ENCODE data around the gene FOXL3.
"Not testable (repeated sequence)": the region's sequence is repeated elsewhere in the genome, so short reads cannot be mapped to it uniquely, and the experiment has no call there.

The FOXL3 gene

GRCh38 chr7:295155-296154 is 5.5 kb downstream of the FOXL3 start:
- no peak overlapping the region for H3K9ac ChIP-seq (ENCODE audit: insufficient read length)
- no peaks in the 10 kb centered on the region for H3K36me3 ChIP-seq (ENCODE audit: insufficient read depth, low read length)
- H3K27ac ChIP-seq = no peak overlapping the region
- H3K9me3 ChIP-seq (ENCODE audit: low read depth, low read length) = no peaks in the 10 kb centered on the region
- no peak for TF ChIP-seq POLR2AphosphoS5 (IDR thresholded peaks at IDR 0.05; ENCODE audit: borderline replicate concordance, low read depth, low read length)
- no peak for TF ChIP-seq EZH2 (IDR thresholded peaks at IDR 0.05)
- TF ChIP-seq FOXP2 (optimal IDR thresholded peaks at IDR 0.05; ENCODE audit: control extremely low read depth, extremely low read length, insufficient read depth) = no peak
- no peak overlapping the region for H3K4me3 ChIP-seq
- no peak for DNase-seq (ENCODE audit: low read depth, low spot score)

- H3K9ac ChIP-seq (ENCODE audit: insufficient read length) = no peak overlapping the region
- H3K36me3 ChIP-seq (ENCODE audit: insufficient read depth, low read length) = no peaks in the 10 kb centered on the region
- no peak overlapping the region for H3K27ac ChIP-seq
- TF ChIP-seq FOXP2 (optimal IDR thresholded peaks at IDR 0.05; ENCODE audit: control extremely low read depth, extremely low read length, insufficient read depth) (no peak), EZH2 (IDR thresholded peaks at IDR 0.05) (no peak), POLR2AphosphoS5 (IDR thresholded peaks at IDR 0.05; ENCODE audit: borderline replicate concordance, low read depth, low read length) (no peak)
- DNase-seq (ENCODE audit: low read depth, low spot score) = no peak
- H3K9me3 ChIP-seq (ENCODE audit: low read depth, low read length) = no peaks in the 10 kb centered on the region
- no peak overlapping the region for H3K4me3 ChIP-seq
Measured at GRCh38 chr7:296373-296945, 6.5 kb downstream of the FOXL3 start.

- not testable (repeated sequence) for H3K27ac ChIP-seq; H3K36me3 ChIP-seq (ENCODE audit: insufficient read depth, low read length); H3K9ac ChIP-seq (ENCODE audit: insufficient read length); DNase-seq (ENCODE audit: low read depth, low spot score); H3K4me3 ChIP-seq; H3K9me3 ChIP-seq (ENCODE audit: low read depth, low read length)
Measured at GRCh38 chr7:297141-297540, 7.2 kb downstream of the FOXL3 start.

DNA sequence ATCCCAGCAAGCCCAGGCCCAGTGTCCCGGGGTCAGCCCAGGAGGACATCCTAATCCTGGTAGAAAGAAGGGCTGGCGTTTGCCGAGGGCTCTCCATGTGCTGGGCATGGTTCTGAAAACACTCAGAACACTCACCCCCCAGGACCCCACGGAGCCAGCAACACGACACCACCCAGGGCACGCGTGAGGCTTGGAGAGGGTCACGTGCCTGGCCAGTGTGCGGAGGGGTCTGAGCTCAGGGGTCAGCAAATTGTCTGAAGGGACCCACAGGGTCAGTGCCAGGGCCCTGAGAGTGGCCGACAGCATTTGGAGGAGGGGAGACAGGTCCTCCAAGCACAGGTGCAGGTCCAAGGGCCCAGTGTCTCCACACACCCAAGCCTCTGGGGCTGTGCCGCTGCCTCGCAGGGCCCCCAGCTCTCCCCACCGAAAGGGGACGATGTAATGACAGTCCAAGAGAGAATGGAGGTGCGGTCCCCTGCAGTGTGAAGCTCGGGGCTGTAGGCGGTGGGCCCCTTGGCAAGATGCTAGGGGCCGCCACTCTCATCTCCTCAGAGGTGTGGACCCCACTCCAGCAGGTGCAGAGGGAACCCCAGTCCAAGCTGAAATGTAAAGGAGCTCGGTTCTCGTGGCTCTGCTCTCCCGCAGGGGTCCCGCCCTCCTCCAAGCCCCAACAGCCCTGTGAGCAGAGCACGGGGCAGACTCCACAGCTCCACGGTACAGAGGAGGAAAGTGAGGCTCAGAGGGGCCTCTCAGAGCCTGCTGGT is 7.8 kb downstream of the FOXL3 start:
- no peak overlapping the region for H3K27ac ChIP-seq
- DNase-seq (ENCODE audit: low read depth, low spot score) = no peak
- no peak for TF ChIP-seq FOXP2 (optimal IDR thresholded peaks at IDR 0.05; ENCODE audit: control extremely low read depth, extremely low read length, insufficient read depth)
- TF ChIP-seq POLR2AphosphoS5 (IDR thresholded peaks at IDR 0.05; ENCODE audit: borderline replicate concordance, low read depth, low read length) = no peak
- TF ChIP-seq EZH2 (IDR thresholded peaks at IDR 0.05) = no peak
- H3K9ac ChIP-seq (ENCODE audit: insufficient read length) = no peak overlapping the region
- no peaks in the 10 kb centered on the region for H3K9me3 ChIP-seq (ENCODE audit: low read depth, low read length)
- H3K36me3 ChIP-seq (ENCODE audit: insufficient read depth, low read length) = no peaks in the 10 kb centered on the region
- H3K4me3 ChIP-seq = no peak overlapping the region

DNA sequence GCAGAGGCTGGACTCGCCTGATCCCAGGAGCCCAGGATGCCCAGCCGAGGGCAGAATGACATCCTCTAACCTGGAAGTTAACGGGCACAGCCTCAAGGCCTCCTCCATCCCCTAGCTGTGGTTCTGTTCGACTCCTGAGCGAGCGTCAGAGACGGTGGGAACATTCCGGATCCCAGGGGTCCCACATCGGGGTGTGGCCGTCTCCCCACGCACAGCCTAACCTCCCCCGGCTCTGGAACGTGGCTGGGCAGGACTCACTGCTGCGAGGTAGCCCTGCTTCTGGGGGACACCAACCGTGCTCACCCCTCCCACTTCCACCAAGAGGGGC is 8.4 kb downstream of the FOXL3 start:
- no peak for TF ChIP-seq POLR2AphosphoS5 (IDR thresholded peaks at IDR 0.05; ENCODE audit: borderline replicate concordance, low read depth, low read length)
- TF ChIP-seq EZH2 (IDR thresholded peaks at IDR 0.05) = no peak
- TF ChIP-seq FOXP2 (optimal IDR thresholded peaks at IDR 0.05; ENCODE audit: control extremely low read depth, extremely low read length, insufficient read depth) = no peak
- no peak overlapping the region for H3K27ac ChIP-seq
- no peaks in the 10 kb centered on the region for H3K36me3 ChIP-seq (ENCODE audit: insufficient read depth, low read length)
- no peak overlapping the region for H3K9ac ChIP-seq (ENCODE audit: insufficient read length)
- no peak for DNase-seq (ENCODE audit: low read depth, low spot score)
- no peak overlapping the region for H3K4me3 ChIP-seq
- H3K9me3 ChIP-seq (ENCODE audit: low read depth, low read length) = no peaks in the 10 kb centered on the region

GRCh38 chr7:298743-299142 is 8.8 kb downstream of the FOXL3 start:
- H3K4me3 ChIP-seq = no peak overlapping the region
- no peak for DNase-seq (ENCODE audit: low read depth, low spot score)
- H3K36me3 ChIP-seq (ENCODE audit: insufficient read depth, low read length) = no peaks in the 10 kb centered on the region
- no peak overlapping the region for H3K27ac ChIP-seq
- TF ChIP-seq POLR2AphosphoS5 (IDR thresholded peaks at IDR 0.05; ENCODE audit: borderline replicate concordance, low read depth, low read length) = no peak
- TF ChIP-seq EZH2 (IDR thresholded peaks at IDR 0.05) = no peak
- H3K9ac ChIP-seq (ENCODE audit: insufficient read length) = no peak overlapping the region
- no peaks in the 10 kb centered on the region for H3K9me3 ChIP-seq (ENCODE audit: low read depth, low read length)

- no peak overlapping the region for H3K9ac ChIP-seq (ENCODE audit: insufficient read length)
- H3K4me3 ChIP-seq = no peak overlapping the region
- no peak overlapping the region for H3K27ac ChIP-seq
- TF ChIP-seq FOXP2 (optimal IDR thresholded peaks at IDR 0.05; ENCODE audit: control extremely low read depth, extremely low read length, insufficient read depth) = no peak
- DNase-seq (ENCODE audit: low read depth, low spot score) = no peak
- no peaks in the 10 kb centered on the region for H3K9me3 ChIP-seq (ENCODE audit: low read depth, low read length)
- H3K36me3 ChIP-seq (ENCODE audit: insufficient read depth, low read length) = no peaks in the 10 kb centered on the region
Measured at GRCh38 chr7:299169-299568, 9.2 kb downstream of the FOXL3 start.

DNA sequence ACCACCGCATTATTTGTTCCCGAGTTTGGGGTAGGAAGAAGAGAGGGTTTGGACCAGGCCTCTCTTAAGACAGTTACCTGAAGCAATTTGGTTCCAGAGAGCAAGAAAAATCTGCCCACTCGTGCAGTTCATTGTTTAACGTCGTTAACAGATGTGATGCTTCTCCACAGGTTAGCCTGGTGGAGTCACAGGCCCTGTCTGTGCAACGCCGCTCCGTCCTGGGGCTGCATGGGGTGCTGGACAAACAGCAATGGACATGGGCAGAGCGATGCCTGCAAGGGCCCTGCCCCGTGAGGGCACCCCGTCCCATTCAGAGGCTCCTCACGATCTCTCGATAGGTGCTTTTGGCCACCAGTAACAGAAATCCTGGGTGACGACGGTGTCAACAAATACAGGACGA is 9.7 kb downstream of the FOXL3 start:
- TF ChIP-seq EZH2 (IDR thresholded peaks at IDR 0.05) (no peak), FOXP2 (optimal IDR thresholded peaks at IDR 0.05; ENCODE audit: control extremely low read depth, extremely low read length, insufficient read depth) (no peak), POLR2AphosphoS5 (IDR thresholded peaks at IDR 0.05; ENCODE audit: borderline replicate concordance, low read depth, low read length) (no peak)
- H3K27ac ChIP-seq = no peak overlapping the region
- no peak for DNase-seq (ENCODE audit: low read depth, low spot score)

More for the DNA sequence above, 9.7 kb downstream of the FOXL3 start:
- Histone ChIP-seq H3K4me3 (no peak overlapping the region), H3K36me3 (ENCODE audit: insufficient read depth, low read length) (no peaks in the 10 kb centered on the region), H3K9me3 (ENCODE audit: low read depth, low read length) (no peaks in the 10 kb centered on the region), H3K9ac (ENCODE audit: insufficient read length) (no peak overlapping the region)
